ENCODE data around the gene HOXD10.

The HOXD10 gene

DNA sequence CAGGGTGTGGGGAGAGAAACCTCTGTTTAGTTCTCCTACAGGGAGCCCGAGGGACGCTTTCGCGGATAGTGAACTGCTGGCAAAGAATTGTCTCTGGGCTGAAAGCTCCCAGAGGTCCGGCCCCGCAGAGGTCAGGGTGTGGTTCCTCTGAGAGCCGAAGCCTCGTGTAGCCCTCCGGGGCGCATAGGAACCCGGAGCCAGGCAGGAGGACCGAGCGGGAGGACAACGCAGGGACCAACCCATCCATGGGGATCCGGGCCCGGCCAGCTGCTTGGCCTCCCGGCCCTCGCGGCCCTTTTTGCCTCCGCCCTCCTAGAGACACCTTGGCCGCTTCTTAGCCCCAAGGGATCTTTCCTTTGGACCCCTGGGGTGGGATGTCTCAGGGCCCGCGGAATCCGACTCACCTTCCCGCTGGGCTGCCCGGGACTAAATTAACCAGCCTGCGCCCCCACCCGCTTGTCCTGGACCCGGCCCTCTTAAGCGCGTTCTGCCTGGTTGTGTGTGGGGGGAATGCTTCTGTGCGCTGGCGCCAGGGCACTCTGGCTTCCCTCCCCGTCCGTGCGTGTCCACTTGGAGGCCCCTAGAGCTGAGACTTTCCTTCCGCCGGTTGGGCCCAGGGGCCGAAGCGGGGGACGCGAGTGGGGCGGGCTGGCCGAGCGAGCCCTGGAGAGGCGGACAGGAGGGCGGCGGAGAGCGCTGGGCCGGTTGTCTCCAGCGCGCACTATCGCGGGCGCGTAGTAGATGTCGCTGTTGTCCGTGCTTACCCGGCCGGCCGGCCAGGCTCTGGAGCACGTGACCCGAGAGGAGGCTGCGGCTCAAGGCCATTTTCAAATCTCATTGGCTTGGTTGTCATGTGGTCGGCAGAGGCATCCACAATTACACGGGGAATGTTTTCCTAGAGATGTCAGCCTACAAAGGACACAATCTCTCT lies at the start of gene HOXD10:
HOXD10 (plus strand) TSS at position 896 of the 931 bp plus-strand sequence. CDS start 56 bp downstream, outside the sequence.
- DNase-seq: no peak

DNA sequence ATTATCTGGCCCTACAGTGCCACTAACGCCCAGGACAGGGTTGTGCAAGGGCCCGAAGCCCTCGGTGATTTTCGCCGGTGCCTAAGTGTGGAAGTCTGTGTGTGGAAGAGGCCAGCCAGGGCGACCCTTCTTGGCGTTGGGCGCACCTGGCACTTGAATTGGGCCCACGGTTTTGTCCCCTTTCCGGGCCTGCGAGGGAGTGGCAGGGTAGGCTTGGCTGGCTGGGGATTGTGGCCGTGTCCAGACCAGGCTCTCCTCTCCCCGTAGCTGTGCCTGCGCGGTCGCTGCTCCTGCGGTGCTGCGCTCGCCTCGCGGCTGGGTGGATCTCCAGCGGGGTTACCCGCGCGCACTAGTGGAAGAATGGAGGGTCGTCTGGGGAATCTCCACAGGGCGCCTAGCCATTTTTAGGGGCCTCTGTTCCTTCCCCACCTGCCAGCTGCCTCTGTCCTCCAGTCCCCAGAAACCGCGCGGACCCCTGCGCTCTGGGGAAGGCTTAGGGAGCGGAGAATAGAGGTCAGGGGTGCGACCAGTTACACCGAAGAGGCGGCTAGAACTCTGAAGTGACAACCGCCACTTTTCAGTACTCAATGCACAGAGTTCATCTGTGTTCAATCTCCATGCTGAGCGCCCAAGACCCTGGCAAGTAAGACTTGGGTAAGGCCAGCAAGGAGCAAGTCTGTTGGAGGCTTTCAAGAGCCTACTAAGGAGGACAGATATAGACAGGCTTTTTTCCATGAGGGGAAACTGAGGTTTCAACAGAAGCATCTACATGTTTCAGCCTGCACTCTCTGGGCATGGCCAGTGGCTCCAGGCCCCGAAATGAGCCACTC lies 48.8 kb upstream of the HOXD10 start:
- DNase-seq: no peak

DNA sequence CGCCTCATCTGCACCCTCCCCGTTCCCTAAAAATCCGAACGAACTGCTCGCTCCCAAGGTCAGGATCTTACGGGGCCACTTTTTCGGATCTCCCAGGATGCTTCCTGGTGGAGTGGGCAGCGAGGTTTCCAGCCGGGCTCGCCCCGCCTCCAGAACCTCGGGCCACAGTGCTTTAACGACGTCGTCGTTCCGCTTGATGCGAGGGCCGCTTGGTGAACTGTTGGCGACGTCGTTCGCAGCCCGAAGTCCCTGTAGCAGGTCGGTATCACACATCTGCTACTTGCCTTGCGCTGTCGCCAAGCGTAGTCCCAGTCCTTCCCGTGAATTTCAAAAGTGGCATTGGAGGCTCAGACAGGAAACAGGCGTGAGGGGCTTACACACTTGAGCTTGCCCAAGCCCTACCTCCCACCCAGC lies 48.2 kb upstream of the HOXD10 start:
- DNase-seq: no peak

DNA sequence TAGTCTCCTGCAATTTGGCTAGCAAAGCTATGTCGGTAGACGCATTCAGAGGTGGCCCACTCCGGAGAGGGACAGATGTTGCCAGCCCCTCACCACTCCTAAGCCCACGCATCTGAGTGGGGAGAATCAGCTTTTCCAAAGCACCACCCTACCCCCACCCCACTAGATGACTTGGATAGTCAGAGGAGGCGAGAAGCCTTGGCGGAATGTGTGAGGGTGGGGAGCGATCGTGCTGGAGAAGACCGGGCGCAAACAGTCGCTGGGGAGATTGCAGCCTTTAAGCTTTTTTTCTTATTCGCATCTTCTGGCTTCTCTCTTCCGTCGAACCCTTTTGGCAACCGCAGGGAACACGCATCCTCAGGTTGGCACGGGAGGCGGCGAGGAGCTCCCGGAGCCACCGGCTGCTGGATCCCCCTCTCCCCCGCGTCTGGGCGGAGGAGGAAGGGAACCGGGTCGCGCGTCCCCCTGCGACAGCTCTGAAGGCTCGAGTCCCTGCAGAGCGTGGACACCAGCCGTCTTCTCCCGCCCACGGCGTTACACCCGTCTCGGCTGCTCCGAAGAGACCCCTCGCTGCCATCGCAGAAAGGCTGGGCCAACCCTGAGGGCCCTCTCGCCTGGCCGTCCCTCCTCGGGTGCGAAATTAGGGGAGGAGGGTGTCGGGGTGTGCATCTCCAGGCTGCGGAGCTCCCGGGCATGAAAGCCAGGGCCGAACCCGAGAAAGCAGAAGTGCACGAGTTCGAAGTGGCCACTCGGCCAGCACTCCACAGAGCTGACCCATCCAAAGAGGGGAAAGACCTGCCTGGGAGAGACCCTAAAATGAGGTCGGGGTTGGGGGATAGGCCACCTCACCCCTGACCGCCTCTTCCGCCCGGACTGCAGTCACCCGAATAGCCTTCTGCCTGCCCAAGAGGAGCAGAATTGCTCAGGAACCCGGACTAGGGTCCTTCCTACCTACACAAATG lies 45.0 kb upstream of the HOXD10 start:
- DNase-seq: no peak

DNA sequence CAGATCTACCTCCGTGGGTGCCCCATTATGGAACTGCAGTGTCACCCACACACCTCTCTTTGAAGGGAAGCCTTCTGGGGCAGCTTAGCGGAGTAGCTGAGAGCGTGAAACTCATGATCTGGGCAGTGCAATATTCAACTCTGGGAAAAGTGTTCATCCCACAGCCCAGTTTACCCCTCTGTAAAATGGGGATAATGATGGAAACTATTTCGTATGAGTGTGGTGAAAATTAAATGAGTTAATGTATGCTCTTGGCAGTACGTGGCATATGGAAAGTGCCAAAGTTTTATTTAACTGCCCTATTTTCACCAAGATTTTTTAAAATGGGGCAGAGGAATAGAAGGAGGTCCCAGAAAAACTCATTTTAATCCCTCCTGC lies 44.3 kb upstream of the HOXD10 start:
- no peak for DNase-seq

DNA sequence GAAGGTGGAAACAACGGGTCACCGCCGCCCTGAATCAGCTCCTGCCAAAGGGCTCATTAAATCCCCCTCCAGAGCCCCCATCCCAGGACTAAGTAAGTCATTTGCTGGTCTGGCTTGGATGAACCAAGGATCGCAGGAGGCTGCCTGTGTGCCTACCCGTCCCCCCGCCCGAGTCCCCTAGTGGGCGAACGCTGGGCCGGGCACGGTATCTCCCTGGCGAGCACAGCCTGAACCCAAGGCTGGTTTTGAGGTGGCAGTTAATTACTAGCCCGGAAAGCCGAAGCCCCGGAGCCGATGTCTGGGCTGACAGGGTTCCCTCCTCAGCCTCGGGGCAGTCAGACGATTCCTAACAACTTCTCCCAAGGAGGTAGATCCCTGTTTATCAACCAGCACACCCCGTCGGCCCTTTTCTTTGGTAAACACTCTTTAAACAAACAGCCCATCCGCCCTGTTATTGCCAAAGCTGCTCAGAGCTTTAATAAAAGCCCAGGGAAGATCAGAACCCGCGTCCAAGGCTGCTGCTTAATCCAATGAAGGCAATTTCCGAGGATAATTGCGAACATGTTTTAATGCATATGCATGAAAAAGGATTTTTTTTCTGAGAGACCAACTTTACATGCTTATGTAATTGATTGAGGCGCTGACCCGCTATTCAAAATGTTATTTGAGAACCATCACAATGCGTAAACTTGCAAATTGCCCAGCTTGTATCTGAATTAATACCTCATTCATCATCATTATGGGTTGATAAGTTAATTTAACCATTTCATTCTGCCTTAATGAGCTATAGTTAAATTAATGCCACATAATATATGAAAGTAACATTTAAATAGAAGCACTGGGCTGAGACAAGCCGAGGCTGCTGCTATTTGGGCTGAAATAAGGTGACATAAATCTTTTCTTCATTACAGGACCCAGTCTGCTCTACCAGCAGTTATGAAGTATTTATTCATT lies 43.4 kb upstream of the HOXD10 start:
- no peak for DNase-seq

DNA sequence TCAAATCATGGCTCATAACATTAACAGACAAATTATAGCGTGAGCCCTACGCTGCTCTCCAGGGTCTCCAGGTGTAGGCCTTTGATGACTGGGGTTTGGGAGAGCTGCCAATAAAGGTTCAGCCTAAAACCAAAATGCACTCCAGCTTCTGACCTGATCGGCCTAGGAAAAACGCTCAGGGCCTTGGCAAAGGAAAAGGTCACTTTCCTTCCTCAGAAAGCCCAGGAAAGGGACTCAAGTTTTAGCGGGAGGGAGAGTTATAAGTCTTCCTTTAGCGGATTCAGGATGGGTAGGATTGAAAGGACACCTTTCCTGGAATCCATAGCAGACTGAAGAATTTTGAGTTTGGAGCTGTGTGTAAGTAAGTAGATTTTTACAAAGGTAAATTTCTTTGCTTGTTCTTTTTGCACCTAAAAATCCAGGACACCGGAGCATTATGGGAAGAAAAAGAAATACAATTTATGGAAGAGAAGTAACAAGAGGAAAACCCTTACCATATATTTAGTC lies 41.6 kb upstream of the HOXD10 start:
- no peak for DNase-seq

DNA sequence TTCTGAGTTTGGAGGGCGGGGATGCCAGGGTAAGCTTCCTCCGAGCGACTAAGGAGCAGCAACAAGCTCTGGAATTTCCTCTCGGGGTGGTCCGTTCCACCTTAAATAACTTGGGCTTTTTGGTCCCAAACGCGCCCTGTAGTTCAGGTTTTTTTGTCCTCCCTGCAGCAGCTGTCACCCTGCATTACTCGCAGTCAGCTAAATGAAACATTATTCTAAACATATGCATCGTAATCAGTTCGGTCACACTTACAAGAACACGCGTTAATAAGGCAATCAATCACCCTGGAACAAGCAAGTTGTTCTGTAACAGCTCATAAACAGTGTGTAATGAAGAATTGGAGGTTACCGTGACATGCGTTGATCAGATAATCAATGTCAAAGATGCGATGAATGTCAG lies 41.1 kb upstream of the HOXD10 start:
- DNase-seq: no peak

DNA sequence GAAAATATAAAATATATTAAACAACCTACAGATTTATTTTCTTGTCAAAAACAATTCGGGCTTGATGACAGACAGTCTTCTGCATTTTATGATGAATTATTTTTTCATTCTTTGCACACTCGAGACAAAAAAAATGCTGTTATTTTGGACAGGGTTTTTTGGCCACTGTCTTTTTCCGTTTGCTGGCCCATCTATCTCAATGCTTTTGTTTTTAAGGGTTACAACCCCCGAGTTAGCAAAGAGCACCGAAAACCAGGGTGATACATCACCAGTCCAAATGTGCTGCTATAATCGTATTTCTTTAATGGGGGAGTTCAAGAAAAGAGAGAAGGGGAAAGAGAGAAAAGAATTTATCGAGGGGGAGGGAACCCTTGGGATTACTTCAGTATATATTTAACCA lies 40.5 kb upstream of the HOXD10 start:
- DNase-seq: no peak

DNA sequence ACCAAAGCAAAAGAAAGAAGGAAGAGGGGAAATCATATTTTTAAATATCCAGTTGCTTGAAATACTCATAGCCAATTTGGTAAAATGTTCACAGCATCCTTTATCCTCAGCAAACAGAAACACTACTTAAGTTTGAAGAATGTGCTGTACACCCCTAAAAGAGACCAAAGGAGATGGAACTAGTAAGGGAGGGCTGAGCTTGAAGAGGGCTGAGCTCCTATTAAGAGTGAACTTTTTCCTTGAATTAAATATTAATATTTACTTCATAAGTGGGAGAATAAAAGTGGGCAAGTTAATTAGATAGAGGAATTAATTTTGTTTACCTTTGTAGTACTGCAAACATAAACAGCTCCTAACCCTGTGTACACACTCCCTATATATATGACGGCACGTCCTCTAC lies 39.8 kb upstream of the HOXD10 start:
- no peak for DNase-seq

DNA sequence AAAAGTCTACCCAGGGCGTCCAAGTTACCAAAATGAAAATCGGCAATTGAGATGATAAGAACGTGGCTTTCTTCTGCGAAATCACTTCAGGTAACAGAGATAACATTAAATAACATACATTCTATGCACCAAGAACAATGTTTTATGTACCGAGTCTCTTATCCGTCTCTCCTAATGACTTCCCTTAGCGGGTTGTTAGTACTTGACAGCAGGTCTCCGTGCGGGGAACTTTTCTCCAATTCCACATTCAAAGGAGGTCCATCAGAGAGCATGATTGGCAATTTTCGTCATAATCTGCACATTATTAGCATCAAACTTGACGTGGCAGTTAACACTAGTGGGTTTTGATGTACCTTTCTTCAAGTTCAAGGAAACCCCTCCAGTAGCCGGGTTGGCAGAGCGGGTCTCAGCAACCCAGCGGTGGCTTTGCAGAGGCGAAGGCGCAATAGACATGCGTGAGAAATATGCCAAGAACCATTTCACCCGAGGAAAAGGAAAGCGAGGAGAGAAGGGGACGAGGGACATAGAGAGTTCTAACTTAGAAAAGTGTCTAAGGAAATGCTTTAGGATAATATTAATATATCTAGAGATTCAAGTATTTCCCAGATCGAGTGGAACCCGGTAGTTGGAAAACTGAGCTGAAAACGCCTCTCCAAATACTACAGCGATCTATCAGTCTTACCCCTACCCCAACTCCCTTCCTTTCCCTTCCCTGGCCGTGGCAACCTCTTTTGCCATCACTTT lies 37.9 kb upstream of the HOXD10 start:
- DNase-seq: no peak

DNA sequence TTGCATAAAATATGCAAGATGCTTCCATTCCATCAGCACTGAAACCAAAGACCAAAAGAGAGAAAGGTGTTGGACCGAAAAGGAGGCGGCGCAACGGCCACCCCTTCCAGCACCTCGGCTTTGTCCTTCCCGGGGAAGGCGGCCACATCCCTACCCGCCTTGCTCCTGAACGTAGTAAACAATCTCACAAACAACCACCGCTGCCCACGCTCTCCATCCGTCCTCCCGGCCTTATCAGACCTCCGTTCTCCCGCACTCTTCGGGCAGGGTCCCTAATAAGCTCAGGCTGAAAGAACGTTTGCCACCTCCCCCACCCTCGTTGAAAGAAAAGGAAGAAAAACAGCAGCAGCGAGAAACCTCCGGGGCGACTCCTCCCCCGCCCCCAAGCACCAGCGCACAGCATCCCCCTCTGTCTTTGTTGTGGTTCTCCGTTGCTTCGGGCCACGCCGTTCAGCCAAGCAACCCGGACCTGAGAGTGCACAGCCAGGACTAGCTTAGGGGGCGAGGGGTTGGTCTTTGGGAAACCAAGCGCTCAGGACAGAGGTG lies 37.2 kb upstream of the HOXD10 start:
- no peak for DNase-seq

DNA sequence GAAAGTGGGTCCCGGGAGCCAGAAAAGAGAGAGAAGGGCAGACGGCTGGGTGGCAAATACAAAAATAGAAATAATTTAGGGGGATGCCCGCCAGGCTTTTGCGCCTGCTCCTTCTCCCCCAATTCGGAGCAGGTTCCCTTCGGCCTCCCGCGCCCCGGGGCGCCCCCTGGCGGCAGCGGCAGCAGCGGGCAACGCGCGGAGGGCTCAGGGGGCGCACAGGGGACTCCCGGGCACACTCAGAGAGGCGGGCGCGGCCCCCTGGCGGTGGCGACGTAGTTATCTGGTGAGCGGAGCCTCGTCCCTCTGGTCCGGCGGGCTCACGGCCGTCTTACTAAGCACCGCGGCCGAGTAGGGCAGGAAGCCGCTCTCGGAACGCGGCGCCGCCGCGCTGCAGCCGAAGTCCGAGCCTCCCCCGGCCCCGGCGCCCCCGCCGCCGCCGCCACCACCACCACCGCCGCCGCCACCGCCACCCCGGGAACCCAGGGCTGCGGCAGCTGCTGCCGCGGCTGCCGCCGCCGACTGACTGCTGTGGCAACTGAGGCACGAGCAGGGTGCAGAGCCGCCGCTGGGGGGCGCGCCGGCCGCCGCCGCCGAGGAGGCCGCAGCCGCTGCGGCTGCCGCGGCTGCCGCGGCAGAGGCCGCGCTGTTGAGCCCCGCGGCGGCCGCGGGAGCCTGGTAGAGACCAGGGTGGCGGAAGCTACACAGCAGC lies 36.6 kb upstream of the HOXD10 start:
- DNase-seq: peak; percentile 74

DNA sequence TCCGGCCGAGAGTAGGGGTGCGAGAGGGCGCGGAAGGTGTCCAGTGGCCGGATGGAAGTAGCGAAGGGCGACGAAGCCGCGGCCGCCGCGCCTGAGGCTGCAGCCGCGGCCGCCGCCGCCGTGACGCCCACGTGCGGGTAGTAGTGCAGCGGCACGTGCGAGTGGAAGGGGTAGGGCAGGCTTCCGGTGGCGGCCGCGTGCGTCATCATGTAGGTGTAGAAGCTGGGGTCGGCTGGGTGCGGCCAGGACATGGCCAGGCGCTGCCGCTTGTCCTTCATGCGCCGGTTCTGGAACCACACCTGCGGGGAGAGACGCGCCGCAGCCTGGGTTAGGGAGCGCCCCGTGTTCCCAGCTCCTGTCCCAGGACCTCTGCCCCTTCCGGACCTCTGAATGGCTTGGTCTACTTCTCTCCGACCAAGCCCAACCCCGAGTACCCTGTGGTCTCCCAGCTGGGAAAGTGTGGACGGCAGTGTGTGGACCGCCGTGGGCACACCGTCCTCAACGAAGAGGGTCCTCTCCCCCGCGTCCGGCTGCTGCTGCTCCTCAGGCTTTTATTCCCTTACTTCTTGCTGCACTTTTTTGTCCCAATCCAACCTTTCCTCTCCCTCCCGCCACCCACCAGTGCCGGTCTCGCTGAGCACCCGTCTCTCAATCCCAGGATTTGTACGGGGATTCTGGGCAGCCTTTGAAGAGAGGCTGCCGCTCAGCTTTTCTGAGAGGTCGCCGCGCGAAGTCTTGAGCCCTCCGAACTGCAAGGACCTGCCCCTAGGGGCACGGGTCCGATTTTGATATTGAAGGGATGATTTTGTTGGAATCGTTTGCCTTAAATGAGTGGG lies 35.8 kb upstream of the HOXD10 start:
- DNase-seq: no peak

DNA sequence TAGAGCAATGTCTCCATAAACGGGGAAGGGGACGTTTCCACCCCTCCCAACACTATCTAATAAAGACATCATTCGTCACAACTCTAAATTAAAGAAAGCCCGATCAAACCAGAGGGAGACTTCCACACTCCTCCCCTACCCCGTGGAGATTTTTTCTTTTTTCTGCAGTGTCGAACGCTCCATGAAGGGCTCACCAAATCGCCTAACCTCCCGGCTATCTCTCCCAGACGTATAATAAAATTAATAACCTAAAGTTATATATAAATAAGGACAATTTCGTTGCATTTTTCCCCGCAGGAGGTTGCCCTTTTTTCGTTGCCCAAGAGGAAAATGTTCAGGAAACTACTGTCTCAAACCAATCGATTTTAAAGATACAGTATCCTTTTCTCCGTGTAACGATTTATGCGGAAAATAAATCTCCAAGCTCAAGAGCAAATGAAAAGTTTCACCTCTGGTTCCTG lies 35.2 kb upstream of the HOXD10 start:
- no peak for DNase-seq

DNA sequence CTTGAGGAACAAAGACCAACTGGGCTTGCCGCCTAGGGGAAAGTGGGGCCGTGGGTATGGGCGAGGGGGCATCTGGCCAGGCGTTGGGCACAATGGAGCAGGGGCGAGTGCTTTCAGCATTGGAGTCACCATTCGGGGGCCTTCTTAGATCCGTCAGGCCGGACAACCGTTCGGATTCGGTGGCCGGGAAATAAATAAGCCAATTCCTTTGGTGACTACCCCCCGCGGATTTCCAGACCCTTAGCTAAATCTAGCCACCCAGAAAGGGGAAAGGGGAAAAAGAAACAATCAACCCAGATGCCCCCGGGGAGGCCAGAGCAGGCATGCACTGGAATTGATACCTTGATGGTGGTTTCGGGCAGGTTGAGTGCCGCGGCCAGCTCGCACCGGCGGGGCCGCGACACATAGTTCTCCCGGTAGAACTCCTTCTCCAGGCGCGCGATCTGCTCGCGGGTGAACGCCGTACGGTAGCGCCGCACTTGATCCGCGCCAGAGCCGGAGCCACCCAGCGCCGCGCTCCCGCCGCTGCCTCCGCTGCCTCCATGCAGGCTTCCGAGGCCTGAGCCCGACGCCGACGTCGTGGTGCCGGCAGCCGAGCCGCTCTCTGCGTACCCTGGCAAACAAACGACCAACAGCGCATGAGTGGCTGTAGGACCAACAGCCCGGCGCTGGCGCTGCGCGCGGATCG lies 34.6 kb upstream of the HOXD10 start:
- DNase-seq: no peak

DNA sequence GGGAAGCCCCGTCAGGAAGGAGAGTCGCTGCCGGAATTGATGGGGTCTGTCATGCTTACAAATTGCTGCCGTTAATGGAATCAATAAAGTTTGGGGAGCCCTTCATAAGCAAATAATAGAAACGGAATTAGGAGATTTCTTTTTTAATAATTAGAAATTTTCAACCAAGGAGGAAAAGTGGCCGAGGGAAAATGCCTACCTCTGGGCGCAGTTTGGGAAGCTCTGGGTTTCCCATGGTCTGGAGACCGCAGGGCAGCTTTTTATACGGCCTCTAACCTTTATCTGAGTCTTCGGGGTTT lies 34.1 kb upstream of the HOXD10 start:
- DNase-seq: no peak
